Parathyroid adenoma (tissue), 2 donors: ENCODE measurements around the gene ACP7.

Experiments
- H2AFZ ChIP-seq: fragments of 300-600 bp; sonication (generic); one replicate; pipeline ENCODE4 v1.7.0; 2017; ENCODE audit warnings: antibody characterized with exemption, mild to moderate bottlenecking
- H3K27ac ChIP-seq: fragments of 300-600 bp; sonication (generic); one replicate; pipeline ENCODE4 v1.7.0; 2017
- H3K27me3 ChIP-seq: fragments of 300-600 bp; sonication (generic); one replicate; pipeline ENCODE4 v1.7.0; 2017; ENCODE audit warnings: low read length; ENCODE audit not compliant: control insufficient read depth, insufficient read depth
- H3K36me3 ChIP-seq: fragments of 300-600 bp; sonication (generic); one replicate; pipeline ENCODE4 v1.7.0; 2017; ENCODE audit warnings: low read length; ENCODE audit not compliant: control insufficient read depth, insufficient read depth
- H3K4me1 ChIP-seq: fragments of 300-600 bp; sonication (generic); one replicate; pipeline ENCODE4 v1.7.0; 2017; ENCODE audit warnings: control low read depth
- H3K4me2 ChIP-seq: fragments of 300-600 bp; sonication (generic); one replicate; pipeline ENCODE4 v1.7.0; 2017; ENCODE audit warnings: low read length
- H3K4me3 ChIP-seq: fragments of 300-600 bp; sonication (generic); one replicate; pipeline ENCODE4 v1.7.0; 2017; ENCODE audit warnings: low read depth, low read length
- H3K79me2 ChIP-seq: fragments of 300-600 bp; sonication (generic); one replicate; pipeline ENCODE4 v1.7.0; 2017; ENCODE audit warnings: control low read depth
- H3K9ac ChIP-seq: fragments of 300-600 bp; sonication (generic); one replicate; pipeline ENCODE4 v1.7.0; 2017; ENCODE audit warnings: mild to moderate bottlenecking
- H3K9me3 ChIP-seq: fragments of 300-600 bp; sonication (generic); one replicate; pipeline ENCODE4 v1.7.0; 2017; ENCODE audit warnings: low read length; ENCODE audit not compliant: control insufficient read depth
- CTCF ChIP-seq: fragments of 300-600 bp; sonication (generic); IDR thresholded peaks from one replicate; pipeline ENCODE4 v1.7.0; 2017; ENCODE audit warnings: antibody characterized with exemption, mild to moderate bottlenecking
- donor health status: primary hyperparathyroidism.

The ACP7 gene

GRCh38 chr19:39110263-39110967 lies 26.2 kb downstream of the ACP7 start:
- Histone ChIP-seq H3K4me2 (no peak overlapping the region), H2AFZ (no peak overlapping the region), H3K27ac (no peak overlapping the region), H3K9me3 (no peaks in the 10 kb centered on the region), H3K4me1 (peaks cover 12% of the 10 kb centered on the region), H3K4me3 (no peak overlapping the region), H3K36me3 (no peaks in the 10 kb centered on the region), H3K9ac (no peak overlapping the region), H3K79me2 (no peaks in the 10 kb centered on the region), H3K27me3 (no peaks in the 10 kb centered on the region)
- peak; percentile 83 for TF ChIP-seq CTCF

- Histone ChIP-seq H2AFZ (peak overlapping the region; percentile 85), H3K4me1 (peaks cover 12% of the 10 kb centered on the region), H3K27ac (peak overlapping the region; percentile 68), H3K36me3 (no peaks in the 10 kb centered on the region), H3K9me3 (no peaks in the 10 kb centered on the region), H3K79me2 (no peaks in the 10 kb centered on the region), H3K4me3 (no peak overlapping the region), H3K9ac (no peak overlapping the region), H3K4me2 (no peak overlapping the region), H3K27me3 (no peaks in the 10 kb centered on the region)
- no peak for TF ChIP-seq CTCF
These were observed 27.5 kb downstream of the ACP7 start for GRCh38 chr19:39111593-39112199.

GRCh38 chr19:39112338-39112890 lies 28.2 kb downstream of the ACP7 start:
- no peak overlapping the region for H3K9ac ChIP-seq
- peak overlapping the region; percentile 68 for H3K27ac ChIP-seq
- no peaks in the 10 kb centered on the region for H3K9me3 ChIP-seq
- H3K4me1 ChIP-seq = peaks cover 12% of the 10 kb centered on the region
- H3K79me2 ChIP-seq = no peaks in the 10 kb centered on the region
- no peaks in the 10 kb centered on the region for H3K36me3 ChIP-seq
- H3K27me3 ChIP-seq = no peaks in the 10 kb centered on the region
- H3K4me3 ChIP-seq = no peak overlapping the region
- H3K4me2 ChIP-seq = no peak overlapping the region
- peak overlapping the region; percentile 85 for H2AFZ ChIP-seq
- TF ChIP-seq CTCF = no peak

- H3K9me3 ChIP-seq = no peaks in the 10 kb centered on the region
- no peak overlapping the region for H3K9ac ChIP-seq
- no peak overlapping the region for H3K4me3 ChIP-seq
- H3K79me2 ChIP-seq = no peaks in the 10 kb centered on the region
- H3K4me1 ChIP-seq = peaks cover 12% of the 10 kb centered on the region
- H2AFZ ChIP-seq = peak overlapping the region; percentile 38
- no peak for TF ChIP-seq CTCF
- no peak overlapping the region for H3K27ac ChIP-seq
- no peaks in the 10 kb centered on the region for H3K27me3 ChIP-seq
- no peaks in the 10 kb centered on the region for H3K36me3 ChIP-seq
- H3K4me2 ChIP-seq = no peak overlapping the region
These were observed 29.0 kb downstream of the ACP7 start for GRCh38 chr19:39113199-39113598.
